Skin of body (tissue), 1 donor: Measurements from ENCODE around the gene MRPS18A. TPM values are rescaled to one million over a fixed set of nuclear protein-coding genes. Genes with fewer than 3 reads are reported as not detected.

Experiments used
- total RNA-seq: library from RNA; depleted of rRNA; stranded (reverse); fragments of >200 nt; gene quantifications from one replicate; pipeline ENCODE4 v1.2.3, GENCODE V29; 2014

Gene MRPS18A
- total RNA-seq, 1 donor from 2014 or later = 29.5 TPM

Other genes with a start within 250 kb of the MRPS18A start
- 2.7 TPM for gene DLK2, start 232.2 kb downstream of the MRPS18A start, total RNA-seq
- 11.8 TPM for gene TJAP1, start 210.2 kb downstream of the MRPS18A start, total RNA-seq
- gene LRRC73, start 177.4 kb downstream of the MRPS18A start, total RNA-seq = 0.20 TPM
- gene YIPF3, start 170.9 kb downstream of the MRPS18A start, total RNA-seq = 49.7 TPM
- gene POLR1C, start 170.7 kb downstream of the MRPS18A start, total RNA-seq = 23.5 TPM
- gene XPO5, start 111.8 kb downstream of the MRPS18A start, total RNA-seq = 25.1 TPM
- 9.8 TPM for gene POLH, start 111.6 kb downstream of the MRPS18A start, total RNA-seq
- gene GTPBP2, start 58.5 kb downstream of the MRPS18A start, total RNA-seq = 34.8 TPM
- gene MAD2L1BP, start 52.0 kb downstream of the MRPS18A start, total RNA-seq = 14.1 TPM
- 0.30 TPM for gene RSPH9, start 42.8 kb downstream of the MRPS18A start, total RNA-seq
- gene VEGFA, start 82.4 kb upstream of the MRPS18A start, total RNA-seq = 141 TPM